22Rv1 (cell line): ENCODE measurements around the gene ADAMTS15.

ENCODE experiments used
- H3K27ac ChIP-seq: fragments of 450-650 bp; 2 replicates; pipeline ENCODE4 v1.5.1; 2017
- CTCF ChIP-seq: fragments of 450-650 bp; IDR thresholded peaks from 2 replicates; pipeline ENCODE4 v1.5.1; 2017; ENCODE audit warnings: mild to moderate bottlenecking
- ZFX ChIP-seq: fragments of 450-650 bp; IDR thresholded peaks from 2 replicates; pipeline ENCODE4 v1.6.1; 2017; ENCODE audit warnings: antibody characterized with exemption, borderline replicate concordance

ADAMTS15 gene

GRCh38 chr11:130426223-130426836 is 22.1 kb upstream of the ADAMTS15 start:
- TF ChIP-seq ZFX = no peak
- TF ChIP-seq CTCF = no peak
- H3K27ac ChIP-seq = no peak overlapping the region

GRCh38 chr11:130426837-130427341 is 21.6 kb upstream of the ADAMTS15 start:
- no peak overlapping the region for H3K27ac ChIP-seq
- TF ChIP-seq ZFX (no peak), CTCF (no peak)

GRCh38 chr11:130427581-130428315 is 20.7 kb upstream of the ADAMTS15 start:
- no peak overlapping the region for H3K27ac ChIP-seq
- TF ChIP-seq ZFX (no peak), CTCF (no peak)

- H3K27ac ChIP-seq = no peak within 1 kb of the TSS
- no peak for TF ChIP-seq CTCF
- no peak for TF ChIP-seq ZFX
Observed at GRCh38 chr11:130428316-130429119, 19.9 kb upstream of the ADAMTS15 start, which contains the start of gene ADAMTS8. TSS of gene ADAMTS8 (minus strand) at chr11:130428609. CDS start at chr11:130428286, 323 bp downstream.

GRCh38 chr11:130429120-130429681 is 19.2 kb upstream of the ADAMTS15 start:
- TF ChIP-seq ZFX = no peak
- no peak for TF ChIP-seq CTCF

GRCh38 chr11:130429983-130430382 is 18.5 kb upstream of the ADAMTS15 start:
- no peak for TF ChIP-seq ZFX
- TF ChIP-seq CTCF = no peak
- H3K27ac ChIP-seq = no peak overlapping the region

More at GRCh38 chr11:130429120-130429681, 19.2 kb upstream of the ADAMTS15 start:
- H3K27ac ChIP-seq = no peak overlapping the region
